D341Med (cell line): Measurements from ENCODE around the gene CFAP70.
"Not testable (repeated sequence)": the region's sequence is repeated elsewhere in the genome, so short reads cannot be mapped to it uniquely, and the experiment has no call there.

Experiments
- DNase-seq: peaks from one replicate; pipeline ENCODE4 v3.0.0; 2012; ENCODE audit warnings: low spot score

The CFAP70 gene

GRCh38 chr10:73339436-73339835 is 19.2 kb downstream of the CFAP70 start:
- DNase-seq = no peak

- no peak for DNase-seq
These were observed 19.8 kb downstream of the CFAP70 start for GRCh38 chr10:73338801-73339368.

GRCh38 chr10:73333202-73333601 is 25.5 kb downstream of the CFAP70 start:
- no peak for DNase-seq

GRCh38 chr10:73332379-73332778 is 26.3 kb downstream of the CFAP70 start:
- no peak for DNase-seq

- DNase-seq = not testable (repeated sequence)
These were observed 30.1 kb downstream of the CFAP70 start for GRCh38 chr10:73328523-73328922.

GRCh38 chr10:73325290-73325689 is 33.4 kb downstream of the CFAP70 start:
- DNase-seq = not testable (repeated sequence)

- DNase-seq = not testable (repeated sequence)
These were observed 35.1 kb downstream of the CFAP70 start for GRCh38 chr10:73323582-73323981.

- no peak for DNase-seq
These were observed 48.2 kb downstream of the CFAP70 start for GRCh38 chr10:73310475-73310874.

- DNase-seq = no peak
These were observed 51.4 kb downstream of the CFAP70 start for GRCh38 chr10:73307203-73307800.

GRCh38 chr10:73306171-73306708 is 52.4 kb downstream of the CFAP70 start:
- DNase-seq = no peak

- no peak for DNase-seq
These were observed 61.7 kb downstream of the CFAP70 start for GRCh38 chr10:73296946-73297345.

GRCh38 chr10:73293461-73293860 is 65.2 kb downstream of the CFAP70 start:
- DNase-seq = no peak

- no peak for DNase-seq
These were observed 68.7 kb downstream of the CFAP70 start for GRCh38 chr10:73289958-73290357.

GRCh38 chr10:73287441-73287840 is 71.2 kb downstream of the CFAP70 start:
- no peak for DNase-seq

- DNase-seq = no peak
These were observed 77.6 kb downstream of the CFAP70 start for GRCh38 chr10:73281097-73281496.

- no peak for DNase-seq
These were observed 94.2 kb downstream of the CFAP70 start for GRCh38 chr10:73264423-73264822.

- DNase-seq = no peak
These were observed 94.8 kb downstream of the CFAP70 start for GRCh38 chr10:73263693-73264347.

- DNase-seq = no peak
These were observed 95.6 kb downstream of the CFAP70 start for GRCh38 chr10:73262880-73263555.

GRCh38 chr10:73262105-73262730 is 96.4 kb downstream of the CFAP70 start:
- DNase-seq = no peak

GRCh38 chr10:73261362-73261995 is 97.2 kb downstream of the CFAP70 start:
- DNase-seq = no peak

GRCh38 chr10:73258612-73259011 is 100.1 kb downstream of the CFAP70 start:
- DNase-seq = not testable (repeated sequence)

- DNase-seq = no peak
These were observed 105.5 kb downstream of the CFAP70 start for GRCh38 chr10:73253225-73253555.
